RWPE1 (cell line): ENCODE measurements around the gene PPM1N.

ENCODE experiments used
- CTCF ChIA-PET: fragments of 350-600 bp; sonication (Branson Sonifier 250); formaldehyde crosslinking; extraction: SDS; loops from one replicate; lab custom pipeline; 2021; lab: Yijun Ruan, JAX
- POLR2A ChIA-PET: fragments of 400-600 bp; formaldehyde crosslinking; extraction: SDS; loops from one replicate; lab custom pipeline; 2020; ENCODE audit warnings: antibody characterized with exemption; ENCODE audit not compliant: low non-redundant PET; lab: Yijun Ruan, JAX
- DNase-seq: peaks from one replicate; pipeline ENCODE4 v3.0.0; 2012; ENCODE audit warnings: low spot score
- H3K27ac ChIP-seq: fragments of 450-650 bp; 2 replicates; pipeline ENCODE4 v1.5.1; 2017
- CTCF ChIP-seq: fragments of 450-650 bp; conservative IDR thresholded peaks from 2 replicates; pipeline ENCODE4 v1.5.1; 2017; ENCODE audit warnings: low read depth, mild to moderate bottlenecking

The PPM1N gene

DNA sequence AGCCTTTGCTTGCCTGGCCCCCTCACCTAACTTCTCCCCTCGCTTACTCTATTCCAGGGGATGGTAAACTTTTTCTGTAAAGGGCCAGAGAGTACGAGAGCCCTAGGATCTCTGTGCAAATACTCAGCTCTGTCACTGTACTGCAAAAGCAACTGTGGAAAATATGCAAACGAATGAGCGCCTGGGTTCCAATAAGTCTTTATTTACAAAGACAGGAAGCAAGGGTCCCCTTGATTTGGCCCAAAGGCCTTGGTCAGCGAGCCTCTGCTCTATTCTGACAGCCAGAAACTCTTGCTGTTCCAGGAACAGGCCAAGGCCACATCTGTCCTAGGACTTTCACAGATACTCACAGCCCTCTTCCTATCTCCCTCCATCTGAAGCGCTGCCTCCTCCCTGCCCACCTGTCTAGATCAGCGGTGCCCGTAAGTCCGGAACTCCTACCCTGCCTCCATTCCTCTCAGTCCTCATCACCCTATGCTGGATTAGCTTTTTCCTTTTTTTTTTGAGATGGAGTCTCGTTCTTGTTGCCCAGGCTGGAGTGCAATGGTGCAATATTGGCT lies 49.0 kb downstream of the PPM1N start:
- H3K27ac ChIP-seq, result peak overlapping the region; percentile 89
- DNase-seq, result no peak
- ChIA-PET CTCF (no interaction called here), POLR2A (no interaction called here)
- TF ChIP-seq CTCF, result no peak

DNA sequence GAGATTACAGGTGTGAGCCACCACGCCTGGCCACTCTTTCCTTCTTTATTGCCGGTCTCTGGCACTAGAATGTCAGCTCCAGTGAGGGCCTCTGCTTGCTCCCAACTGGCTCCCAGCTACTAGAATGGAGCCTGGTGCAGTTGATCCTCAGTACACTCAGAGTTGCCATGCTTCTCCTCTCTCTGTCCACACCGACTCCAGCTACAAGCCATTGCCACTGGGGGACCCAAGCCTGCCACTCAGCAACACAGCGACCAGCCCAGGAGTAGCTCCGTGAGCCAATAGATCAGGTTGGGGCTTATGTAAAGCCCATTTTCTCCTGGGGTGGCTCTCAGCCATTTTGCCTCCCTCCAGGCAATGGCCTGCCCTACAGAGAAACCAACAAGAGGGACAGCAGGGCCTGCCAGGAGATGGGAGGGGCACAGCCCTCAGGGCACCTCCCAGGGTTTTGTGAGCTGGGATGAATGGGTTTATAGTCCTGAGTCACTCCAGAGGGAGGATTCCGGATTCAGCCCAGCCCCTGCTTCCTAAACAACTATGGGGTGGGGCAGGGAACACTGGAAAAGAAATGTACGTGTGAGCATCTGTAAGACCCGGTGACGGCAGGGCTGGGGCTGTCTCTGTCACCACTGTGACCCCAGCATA lies 49.8 kb downstream of the PPM1N start:
- peak overlapping the region; percentile 89 for H3K27ac ChIP-seq
- CTCF ChIA-PET, result interaction anchor here (0.6 kb wide), 2 partner anchors 29 to 469 kb away, joined by 3 read pairs; no protein-coding TSS in a partner anchor
- no peak for TF ChIP-seq CTCF
- POLR2A ChIA-PET, result no interaction called here
- peak; percentile 94 for DNase-seq
